Hippocampal formation (tissue), 2 donors: ENCODE data around the gene CDX1.

Experiments used
- DNase-seq, 2 donors: peaks; one replicate each; lab custom pipeline; 2025; lab: John Stamatoyannopoulos, UW

The CDX1 gene

GRCh38 chr5:150166650-150167511 is at the start of gene CDX1:
Gene CDX1, plus strand, starts transcription at chr5:150166778. Its CDS starts 99 bp downstream, at chr5:150166877.
- DNase-seq, result no peak

DNA sequence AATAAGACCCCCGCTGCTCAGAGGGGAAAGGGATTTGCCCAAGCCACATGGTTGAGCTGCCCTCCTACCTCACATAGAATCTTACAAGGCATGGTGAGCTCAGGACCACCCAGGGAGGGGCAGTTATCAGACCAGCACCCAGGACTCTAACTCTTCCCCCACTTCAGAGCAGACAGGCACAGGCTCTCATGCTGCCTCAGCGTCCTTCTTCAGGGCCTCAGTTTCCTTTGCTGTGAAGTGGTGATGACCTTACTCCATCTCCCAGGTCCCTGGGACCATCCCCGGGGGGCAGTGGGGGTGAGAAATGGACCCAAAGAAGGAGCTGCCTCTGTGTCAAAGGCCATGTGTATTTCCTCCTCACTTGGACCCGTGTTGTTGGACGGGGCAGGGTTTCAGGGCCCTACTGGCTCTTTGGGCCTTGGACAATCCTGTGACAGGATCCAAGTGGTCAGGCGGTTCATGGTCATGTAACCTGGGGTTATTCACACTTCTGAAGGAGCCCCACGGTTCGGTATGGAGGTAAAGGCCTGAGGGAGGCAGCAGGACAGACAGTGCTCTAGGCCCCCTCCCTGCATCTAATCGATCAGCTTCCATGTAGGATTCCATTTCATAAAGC is 48.5 kb upstream of the CDX1 start:
- no peak for DNase-seq

DNA sequence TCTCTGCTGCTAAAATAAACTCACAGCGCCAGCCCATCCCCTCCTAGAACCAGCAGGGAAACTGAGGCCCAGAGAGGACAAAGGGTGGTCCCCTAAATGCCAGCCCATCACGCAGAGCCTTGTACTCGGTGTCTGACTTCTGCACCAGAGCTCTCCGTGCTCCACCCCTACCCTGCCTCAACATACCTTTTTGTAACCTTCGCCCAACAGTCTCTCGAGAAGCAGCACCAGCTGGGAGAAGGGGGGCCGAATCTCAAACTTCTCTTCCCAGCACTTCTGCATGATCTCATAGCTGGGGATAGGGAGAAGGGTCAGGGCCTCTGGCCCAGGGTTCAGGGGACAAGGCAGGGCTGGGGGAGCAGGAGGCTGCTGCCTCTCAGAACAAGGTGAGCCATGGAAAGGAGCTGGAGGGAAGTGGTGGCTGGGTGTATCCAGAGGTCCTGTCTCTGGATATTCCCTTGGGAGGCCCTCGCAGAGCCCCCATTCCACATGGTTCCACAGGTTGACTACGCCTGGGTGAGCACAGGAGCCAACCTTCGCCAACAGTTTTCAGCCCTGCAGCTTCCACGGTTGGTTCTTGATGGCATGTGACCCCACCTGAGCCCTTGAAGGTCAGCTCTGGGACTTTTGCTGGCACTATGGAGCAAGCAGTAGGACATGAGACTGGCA is 47.9 kb upstream of the CDX1 start:
- DNase-seq, result no peak

GRCh38 chr5:150119421-150120061 is 47.0 kb upstream of the CDX1 start:
- DNase-seq, result peak in 1 of 2 donors; percentile 23

GRCh38 chr5:150120062-150120441 is 46.5 kb upstream of the CDX1 start:
- no peak for DNase-seq

DNA sequence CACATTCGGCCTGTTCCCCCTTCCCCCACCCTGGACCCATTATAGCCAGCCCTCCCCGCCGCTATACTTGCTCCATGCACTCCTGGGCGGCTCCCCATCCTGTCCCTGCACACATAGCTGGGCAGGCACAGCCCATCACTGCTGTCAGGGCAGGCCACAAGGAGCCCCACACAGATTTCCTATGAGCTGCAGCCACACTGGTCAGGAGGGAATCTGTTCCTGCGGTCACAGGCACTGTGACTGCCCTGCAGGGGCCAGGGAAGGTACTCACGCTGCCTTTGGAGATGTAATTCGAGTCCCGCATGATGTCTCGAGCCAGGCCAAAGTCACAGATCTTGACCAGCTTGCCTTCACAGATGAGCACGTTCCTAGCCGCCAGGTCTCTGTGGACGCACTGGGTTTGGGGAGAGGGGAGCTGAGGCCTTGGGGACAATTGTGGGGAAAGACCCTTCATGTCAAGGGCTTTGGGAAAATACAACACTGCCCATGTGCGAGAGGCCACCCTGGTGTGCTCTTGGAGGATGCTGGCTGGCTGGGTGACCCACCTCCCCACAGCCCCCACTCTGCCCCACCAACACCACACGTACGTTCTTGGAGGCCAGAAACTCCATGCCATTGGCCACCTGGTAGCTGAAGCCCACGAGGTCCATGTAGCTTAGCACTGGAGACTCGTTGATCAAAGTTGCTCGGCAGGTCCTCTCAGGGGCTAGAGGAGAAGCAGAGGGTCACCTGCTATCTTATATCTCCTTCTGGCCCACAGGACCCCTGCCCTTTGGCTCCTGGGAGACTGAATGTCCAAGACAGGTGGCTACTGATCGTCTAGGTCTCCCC is 45.7 kb upstream of the CDX1 start:
- no peak for DNase-seq

DNA sequence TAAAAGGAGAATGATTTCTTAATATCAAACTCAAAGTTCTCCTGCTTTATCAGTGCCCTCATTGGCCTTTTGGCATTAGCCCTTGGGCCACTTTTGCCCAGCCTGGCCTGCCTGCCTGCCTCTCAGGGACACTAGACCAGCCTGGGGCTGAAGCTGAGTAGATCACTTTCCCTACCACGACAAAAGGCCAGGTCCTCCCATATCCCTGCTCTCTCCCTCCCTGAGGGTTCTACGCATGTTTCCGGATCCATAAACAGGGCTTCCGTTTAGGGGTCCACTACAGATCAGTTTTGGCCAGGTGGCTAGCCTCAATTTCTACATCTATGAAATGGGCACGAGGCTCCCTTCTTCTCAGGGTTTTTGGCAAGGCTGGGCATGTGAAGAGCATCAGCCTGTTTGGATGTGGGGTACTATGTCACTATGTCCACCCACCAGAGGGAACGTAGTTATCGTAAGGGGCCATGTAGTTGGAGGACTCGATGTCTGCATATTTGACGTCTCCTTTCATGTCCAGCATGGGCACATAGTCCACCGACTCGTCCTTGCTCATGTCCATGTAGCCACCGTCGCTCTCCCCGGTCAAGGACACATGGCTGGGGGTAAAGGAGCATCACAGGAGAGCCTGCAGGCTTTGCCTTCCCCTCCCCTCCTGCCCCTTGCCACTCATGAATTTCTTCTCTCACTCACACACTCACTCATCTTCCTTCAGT is 45.0 kb upstream of the CDX1 start:
- no peak for DNase-seq

- DNase-seq, result no peak
Measured at GRCh38 chr5:150122158-150122510, 44.4 kb upstream of the CDX1 start.

- DNase-seq, result no peak
Measured at GRCh38 chr5:150122536-150123481, 43.8 kb upstream of the CDX1 start.

DNA sequence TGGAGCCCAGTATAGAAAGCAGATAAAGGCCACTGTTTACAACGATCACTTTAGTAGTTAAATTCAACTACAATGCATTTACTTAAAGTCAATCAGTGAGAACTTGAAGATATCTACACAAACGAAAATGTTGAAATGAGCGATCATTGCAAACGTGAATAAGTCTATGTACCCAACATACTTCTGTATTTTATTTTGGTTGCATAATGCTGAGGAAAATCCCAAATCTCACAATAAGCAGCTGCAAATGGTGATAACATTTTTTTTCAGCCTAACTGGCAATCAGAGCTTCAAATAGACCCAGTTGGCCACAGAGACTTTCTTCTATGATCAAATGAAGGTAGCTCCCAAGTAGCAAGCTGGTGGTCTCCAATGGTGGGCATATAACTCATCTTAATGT is 43.0 kb upstream of the CDX1 start:
- DNase-seq, result no peak

DNA sequence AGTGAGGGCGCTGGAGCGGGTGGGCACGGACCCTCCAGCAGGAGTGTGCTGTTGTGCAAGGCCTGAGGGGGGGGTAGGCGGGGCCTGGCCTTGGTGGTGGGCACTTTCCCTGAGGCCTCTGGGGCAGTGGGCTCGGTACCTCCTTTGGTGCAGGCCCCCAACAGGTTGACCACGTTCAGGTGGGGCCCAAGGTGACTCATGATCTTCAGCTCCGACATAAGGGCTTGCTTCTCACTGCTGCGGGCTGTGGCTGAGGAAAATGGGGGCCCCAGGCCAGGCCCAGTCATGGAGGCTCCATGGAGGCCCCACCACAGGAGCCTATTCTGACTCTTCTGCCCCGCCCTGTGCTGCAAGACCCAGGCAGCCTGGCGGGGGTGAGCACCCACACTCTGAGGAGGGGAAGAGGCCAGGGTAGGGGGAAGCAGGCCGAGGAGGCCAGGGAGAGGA is 42.4 kb upstream of the CDX1 start:
- DNase-seq, result no peak

DNA sequence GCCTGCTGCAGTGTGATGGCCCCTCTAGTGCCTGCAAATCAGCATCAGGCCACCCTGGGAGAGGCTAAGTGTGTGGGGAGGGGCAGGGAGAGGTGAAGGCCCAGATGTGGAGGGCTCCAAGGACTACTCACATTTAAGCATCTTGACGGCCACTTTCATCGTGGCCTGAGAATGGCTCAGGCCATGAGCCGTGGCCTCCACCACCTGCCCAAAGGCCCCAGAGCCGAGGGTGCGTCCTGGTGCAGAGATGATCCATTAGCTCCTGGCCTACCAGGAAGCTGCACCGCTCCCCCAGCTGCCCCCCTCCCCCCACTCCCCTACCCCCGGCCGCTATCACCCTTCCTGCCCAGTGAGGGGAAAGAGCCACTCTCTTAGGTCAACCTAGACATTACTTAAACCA is 42.0 kb upstream of the CDX1 start:
- DNase-seq, result no peak

GRCh38 chr5:150125334-150125733 is 41.2 kb upstream of the CDX1 start:
- DNase-seq, result no peak

GRCh38 chr5:150126199-150126920 is 40.2 kb upstream of the CDX1 start:
- no peak for DNase-seq

DNA sequence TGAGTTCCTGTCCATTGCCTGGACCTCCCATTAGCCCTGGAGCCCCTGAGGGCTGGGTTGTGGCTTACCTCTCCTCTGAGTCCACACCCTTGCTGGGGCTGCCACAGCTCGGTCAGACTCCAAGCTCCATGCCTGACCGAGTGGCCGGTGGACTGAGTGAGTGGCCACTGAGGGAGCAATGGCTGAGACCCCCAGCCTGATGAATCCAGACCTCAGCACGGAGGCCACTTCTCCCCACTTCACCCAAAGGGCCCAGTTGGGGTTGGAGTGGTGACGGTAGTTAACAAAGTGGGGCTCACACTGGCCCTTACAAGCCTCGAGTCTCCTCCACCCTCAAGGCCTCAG is 39.7 kb upstream of the CDX1 start:
- no peak for DNase-seq

GRCh38 chr5:150129454-150129812 is 37.1 kb upstream of the CDX1 start:
- no peak for DNase-seq

GRCh38 chr5:150129813-150130492 is 36.6 kb upstream of the CDX1 start:
- peak; percentile 44 to 52 for DNase-seq

DNA sequence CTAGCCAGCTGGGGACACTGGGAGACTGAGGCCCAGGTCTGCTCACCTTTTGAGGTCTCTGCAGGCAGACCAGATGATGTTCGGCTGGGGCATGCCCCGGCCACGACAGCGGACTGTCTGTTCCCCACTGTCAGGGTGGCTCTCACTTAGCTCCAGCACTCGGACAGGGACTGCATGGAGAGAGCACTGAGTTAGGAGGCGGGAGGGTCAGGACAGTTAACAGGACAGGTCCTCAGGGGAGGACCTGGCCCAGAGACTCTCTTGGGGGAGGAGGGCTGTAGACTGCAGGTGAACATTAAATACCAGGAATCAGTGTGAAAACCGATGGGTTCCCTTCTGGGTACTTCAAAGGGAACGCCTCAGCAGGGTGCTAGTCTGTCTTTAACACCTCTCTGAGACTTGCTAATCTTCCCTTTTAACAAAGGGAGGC is 36.1 kb upstream of the CDX1 start:
- DNase-seq, result no peak

GRCh38 chr5:150131461-150131860 is 35.1 kb upstream of the CDX1 start:
- DNase-seq, result no peak
